Activated T-cell treated with anti-CD3 and anti-CD28 coated beads for 48 hours (primary cell): Measurements from ENCODE around the gene OR2AT4.
A peak's percentile ranks its signal among the peaks of the same experiment; 100 is the strongest.
"Not testable (repeated sequence)": the region's sequence is repeated elsewhere in the genome, so short reads cannot be mapped to it uniquely, and the experiment has no call there.

Source experiments
- DNase-seq: peaks from one replicate; pipeline ENCODE4 v3.0.0-alpha.2; 2020; ENCODE audit warnings: low read depth

OR2AT4 gene

GRCh38 chr11:75068559-75068958, 28.1 kb downstream of the OR2AT4 start:
- no peak for DNase-seq

GRCh38 chr11:75066061-75066460, 30.6 kb downstream of the OR2AT4 start:
- no peak for DNase-seq

- DNase-seq, result no peak
Measured at GRCh38 chr11:75063741-75064314, 32.8 kb downstream of the OR2AT4 start.

GRCh38 chr11:75059299-75059698, 37.4 kb downstream of the OR2AT4 start:
- no peak for DNase-seq

- no peak for DNase-seq
Measured at GRCh38 chr11:75056814-75057213, 39.9 kb downstream of the OR2AT4 start.

GRCh38 chr11:75055511-75055910, 41.2 kb downstream of the OR2AT4 start:
- DNase-seq, result no peak

- DNase-seq, result no peak
Measured at GRCh38 chr11:75052457-75052856, 44.2 kb downstream of the OR2AT4 start.

GRCh38 chr11:75051043-75051442, 45.6 kb downstream of the OR2AT4 start:
- DNase-seq, result no peak

- DNase-seq, result no peak
Measured at GRCh38 chr11:75050516-75050915, 46.2 kb downstream of the OR2AT4 start.

GRCh38 chr11:75049501-75050266, 47.0 kb downstream of the OR2AT4 start:
- DNase-seq, result not testable (repeated sequence)

- no peak for DNase-seq
Measured at GRCh38 chr11:75047191-75047590, 49.5 kb downstream of the OR2AT4 start.

GRCh38 chr11:75046668-75047067, 50.0 kb downstream of the OR2AT4 start:
- DNase-seq, result not testable (repeated sequence)

- not testable (repeated sequence) for DNase-seq
Measured at GRCh38 chr11:75044381-75045170, 52.1 kb downstream of the OR2AT4 start.

GRCh38 chr11:75041821-75042220, 54.9 kb downstream of the OR2AT4 start:
- DNase-seq, result not testable (repeated sequence)

GRCh38 chr11:75041263-75041662, 55.4 kb downstream of the OR2AT4 start:
- DNase-seq, result no peak

- no peak for DNase-seq
Measured at GRCh38 chr11:75040167-75040770, 56.4 kb downstream of the OR2AT4 start.

- DNase-seq, result no peak
Measured at GRCh38 chr11:75035911-75036565, 60.6 kb downstream of the OR2AT4 start.

GRCh38 chr11:75035256-75035655, 61.4 kb downstream of the OR2AT4 start:
- no peak for DNase-seq

GRCh38 chr11:75033916-75034315, 62.8 kb downstream of the OR2AT4 start:
- no peak for DNase-seq

- DNase-seq, result no peak
Measured at GRCh38 chr11:75032550-75032935, 64.1 kb downstream of the OR2AT4 start.

GRCh38 chr11:75031771-75032549, 64.7 kb downstream of the OR2AT4 start:
- DNase-seq, result peak; percentile 55
